Neuronal stem cell (in vitro differentiated cells): Measurements from ENCODE around the gene CAPN15. TPM values are rescaled to one million over a fixed set of nuclear protein-coding genes. Genes with fewer than 3 reads are reported as not detected.
"Not testable (repeated sequence)": the region's sequence is repeated elsewhere in the genome, so short reads cannot be mapped to it uniquely, and the experiment has no call there.

Experiments used
- DNase-seq: peaks from one replicate; pipeline ENCODE4 v3.0.0-alpha.2; 2013; ENCODE audit warnings: low spot score
- H2AFZ ChIP-seq: one replicate; pipeline ENCODE4 v1.6.1; 2013; ENCODE audit warnings: mild to moderate bottlenecking, low read length, inconsistent platforms
- H2AK5ac ChIP-seq: 2 replicates; pipeline ENCODE4 v1.6.1; 2013; ENCODE audit warnings: low read depth, mild to moderate bottlenecking, inconsistent platforms, low read length, moderate library complexity, mixed read lengths
- H2BK120ac ChIP-seq: 2 replicates; pipeline ENCODE4 v1.6.1; 2013; ENCODE audit warnings: low read depth, mild to moderate bottlenecking, inconsistent platforms, low read length, moderate library complexity, mixed read lengths
- H2BK12ac ChIP-seq: one replicate; pipeline ENCODE4 v1.6.1; 2013; ENCODE audit warnings: low read length, inconsistent platforms
- H2BK15ac ChIP-seq: 2 replicates; pipeline ENCODE4 v1.6.1; 2013; ENCODE audit warnings: mild to moderate bottlenecking, low read length, inconsistent platforms, mixed read lengths
- H2BK5ac ChIP-seq: one replicate; pipeline ENCODE4 v1.6.1; 2013; ENCODE audit warnings: inconsistent platforms, mild to moderate bottlenecking, low read length, moderate library complexity
- H3K14ac ChIP-seq: one replicate; pipeline ENCODE4 v1.6.1; 2013; ENCODE audit warnings: low read length, inconsistent platforms
- H3K18ac ChIP-seq: 2 replicates; pipeline ENCODE4 v1.6.1; 2013; ENCODE audit warnings: low read length, inconsistent platforms
- H3K23ac ChIP-seq: 2 replicates; pipeline ENCODE4 v1.6.1; 2013; ENCODE audit warnings: low read depth, mild to moderate bottlenecking, mixed read lengths, low read length, inconsistent platforms; ENCODE audit not compliant: poor library complexity
- H3K27ac ChIP-seq: replicated peaks from 3 replicates; pipeline ENCODE4 v1.5.1; 2013; ENCODE audit warnings: low read length, inconsistent platforms
- H3K27me3 ChIP-seq, 3 experiments: 2 replicates each; pipeline ENCODE4 v1.6.1; 2013; ENCODE audit warnings: low read length in 3 of 3, mild to moderate bottlenecking in 2 of 3, inconsistent platforms in 1 of 3, low read depth in 1 of 3, mixed read lengths in 1 of 3, moderate library complexity in 1 of 3; ENCODE audit not compliant: control insufficient read depth in 3 of 3, insufficient read depth in 3 of 3
- H3K36me3 ChIP-seq, 2 donors: replicated peaks in 1 of 2; 2 replicates each; pipeline ENCODE4 v1.6.1; 2013; ENCODE audit warnings: low read length in 2 of 2; ENCODE audit not compliant: control insufficient read depth in 2 of 2, insufficient read depth in 2 of 2
- H3K4ac ChIP-seq: 2 replicates; pipeline ENCODE4 v1.6.1; 2013; ENCODE audit warnings: inconsistent platforms, mild to moderate bottlenecking, low read length, moderate library complexity
- H3K4me1 ChIP-seq, 2 donors: 1 replicate in 1 of 2; 2 replicates in 1 of 2; pipeline ENCODE4 v1.6.1; 2013; ENCODE audit warnings: low read length in 2 of 2, low read depth in 1 of 2; ENCODE audit not compliant: control insufficient read depth in 2 of 2, insufficient read depth in 1 of 2
- H3K4me2 ChIP-seq: one replicate; pipeline ENCODE4 v1.6.1; 2013; ENCODE audit warnings: mild to moderate bottlenecking, low read length, inconsistent platforms; ENCODE audit not compliant: insufficient read depth, poor library complexity, severe bottlenecking
- H3K4me3 ChIP-seq, 2 donors: 2 replicates each; pipeline ENCODE4 v1.5.1; 2013; ENCODE audit warnings: low read length in 2 of 2, mild to moderate bottlenecking in 2 of 2, inconsistent platforms in 1 of 2, moderate library complexity in 1 of 2
- H3K79me1 ChIP-seq: one replicate; pipeline ENCODE4 v1.6.1; 2013; ENCODE audit warnings: low read depth, mild to moderate bottlenecking, inconsistent platforms, low read length, moderate library complexity
- H3K9ac ChIP-seq: one replicate; pipeline ENCODE4 v1.6.1; 2013; ENCODE audit warnings: mild to moderate bottlenecking, low read depth, low read length, inconsistent platforms; ENCODE audit not compliant: poor library complexity
- H3K9me3 ChIP-seq, 2 donors: replicated peaks in 1 of 2; 2 replicates each; pipeline versions ENCODE3 to v1.6.1; 2013; ENCODE audit warnings: low read length in 2 of 2, mild to moderate bottlenecking in 2 of 2, inconsistent platforms in 1 of 2, low read depth in 1 of 2, mixed read lengths in 1 of 2, moderate library complexity in 1 of 2; ENCODE audit not compliant: control insufficient read depth in 2 of 2, insufficient read depth in 1 of 2
- H4K8ac ChIP-seq: one replicate; pipeline ENCODE4 v1.6.1; 2013; ENCODE audit warnings: low read depth, mild to moderate bottlenecking, inconsistent platforms, low read length, moderate library complexity
- H4K91ac ChIP-seq: one replicate; pipeline ENCODE4 v1.6.1; 2013; ENCODE audit warnings: low read length, low read depth, mild to moderate bottlenecking, inconsistent platforms; ENCODE audit not compliant: poor library complexity
- WGBS, 2 donors: extraction: QIAGEN DNeasy Blood & Tissue Kit; methylation state at CpG; one replicate each; pipeline ENCODE4 v1.1.7; 2013; ENCODE audit warnings: missing lambda C conversion rate in 2 of 2, mixed read lengths in 1 of 2; ENCODE audit not compliant: insufficient read length in 2 of 2, insufficient replicate concordance in 1 of 2; ENCODE audit errors: extremely low coverage in 2 of 2; 5-methylcytosine and 5-hydroxymethylcytosine counted together
- polyA plus RNA-seq, 2 experiments: library from polyadenylated mRNA; stranded (reverse); fragments of 200-250 nt; gene quantifications; one replicate each; pipeline ENCODE4 v1.2.3, GENCODE V29; 2013

CAPN15 gene
- 19.7 TPM for polyA plus RNA-seq (2013, experiment 1 of 2)
- polyA plus RNA-seq (2013, experiment 2 of 2), result 19.6 TPM

GRCh38 chr16:527015-527903 lies at the start of gene CAPN15:
Gene CAPN15, plus strand, starts transcription at chr16:527712. Its CDS starts 19,127 bp downstream, at chr16:546839.
- H3K9me3 ChIP-seq, result no peaks in the 10 kb centered on the region
- H2BK12ac ChIP-seq, result peak within 1 kb of the TSS; percentile 41
- peak within 1 kb of the TSS; percentile 56 for H3K14ac ChIP-seq
- peak within 1 kb of the TSS; percentile 81 for H2BK120ac ChIP-seq
- H3K4me3 ChIP-seq, result peak within 1 kb of the TSS; percentile 94 to 99
- peak within 1 kb of the TSS; percentile 43 for H4K8ac ChIP-seq
- peak within 1 kb of the TSS; percentile 99 for H3K18ac ChIP-seq
- no CpG with 5 or more reads among the region's 129 CpGs for WGBS, 2 donors
- peak within 1 kb of the TSS; percentile 93 for H2AFZ ChIP-seq
- H3K27me3 ChIP-seq, result no peaks in the 10 kb centered on the region
- H4K91ac ChIP-seq, result no peak within 1 kb of the TSS
- peak within 1 kb of the TSS; percentile 98 for H3K9ac ChIP-seq
- H3K4ac ChIP-seq, result peak within 1 kb of the TSS; percentile 26
- H3K27ac ChIP-seq, result peak within 1 kb of the TSS; percentile 84
- H3K36me3 ChIP-seq, result peaks cover 8 to 36% of the 10 kb centered on the region in 2 donors
- H2BK5ac ChIP-seq, result peak within 1 kb of the TSS; percentile 87
- peaks cover 20 to 23% of the 10 kb centered on the region in 2 donors for H3K4me1 ChIP-seq
- peak; percentile 90 for DNase-seq
- H2AK5ac ChIP-seq, result peak within 1 kb of the TSS; percentile 70
- no peak within 1 kb of the TSS for H2BK15ac ChIP-seq
- peak within 1 kb of the TSS; percentile 98 for H3K23ac ChIP-seq
- peak within 1 kb of the TSS; percentile 98 for H3K4me2 ChIP-seq
- H3K79me1 ChIP-seq, result peaks cover 28% of the 10 kb centered on the region

GRCh38 chr16:478287-478686 lies 49.2 kb upstream of the CAPN15 start:
- not testable (repeated sequence) for H3K4ac ChIP-seq, H3K79me1 ChIP-seq, H3K9me3 ChIP-seq, H2BK5ac ChIP-seq, H4K91ac ChIP-seq, H3K23ac ChIP-seq, H3K4me3 ChIP-seq, H3K14ac ChIP-seq, H2BK12ac ChIP-seq, H2BK120ac ChIP-seq, H4K8ac ChIP-seq, H2BK15ac ChIP-seq, H3K4me2 ChIP-seq, H2AK5ac ChIP-seq, H3K18ac ChIP-seq, H2AFZ ChIP-seq, H3K27me3 ChIP-seq, DNase-seq, H3K9ac ChIP-seq, H3K27ac ChIP-seq
- no CpG with 5 or more reads among the region's 10 CpGs for WGBS, 2 donors
- Histone ChIP-seq H3K4me1 (peaks cover 13 to 22% of the 10 kb centered on the region in 2 donors), H3K36me3 (peaks cover 10 to 46% of the 10 kb centered on the region in 2 donors)

GRCh38 chr16:482468-483185 lies 44.9 kb upstream of the CAPN15 start:
- Histone ChIP-seq H4K8ac (no peak overlapping the region), H3K4me2 (no peak overlapping the region), H3K27ac (peak overlapping the region; percentile 52), H3K79me1 (peaks cover 12% of the 10 kb centered on the region), H3K18ac (peak overlapping the region; percentile 93), H3K36me3 (peaks cover 16 to 36% of the 10 kb centered on the region in 2 donors), H2BK120ac (peak overlapping the region; percentile 72), H2BK12ac (peak overlapping the region; percentile 90), H3K9ac (peak overlapping the region; percentile 70), H3K27me3 (no peaks in the 10 kb centered on the region), H2BK5ac (peak overlapping the region; percentile 46), H3K23ac (peak overlapping the region; percentile 95), H3K4me3 (no peak overlapping the region), H3K4me1 (peaks cover 21 to 26% of the 10 kb centered on the region in 2 donors), H2AFZ (no peak overlapping the region), H2BK15ac (peak overlapping the region; percentile 96), H3K9me3 (peaks cover 0 to 4% of the 10 kb centered on the region in 2 donors), H2AK5ac (peak overlapping the region; percentile 76), H4K91ac (no peak overlapping the region), H3K4ac (peak overlapping the region; percentile 76), H3K14ac (peak overlapping the region; percentile 63)
- no CpG with 5 or more reads among the region's 31 CpGs for WGBS, 2 donors
- DNase-seq, result no peak
